ENCODE results near the gene UBTD2. TPM values are rescaled to one million over a fixed set of nuclear protein-coding genes. Genes with fewer than 3 reads are reported as not detected.
"Not testable (repeated sequence)": the region's sequence is repeated elsewhere in the genome, so short reads cannot be mapped to it uniquely, and the experiment has no call there.

Gene UBTD2
- total RNA-seq, 1 donor from 2014 or later = 45.9 TPM

DNA sequence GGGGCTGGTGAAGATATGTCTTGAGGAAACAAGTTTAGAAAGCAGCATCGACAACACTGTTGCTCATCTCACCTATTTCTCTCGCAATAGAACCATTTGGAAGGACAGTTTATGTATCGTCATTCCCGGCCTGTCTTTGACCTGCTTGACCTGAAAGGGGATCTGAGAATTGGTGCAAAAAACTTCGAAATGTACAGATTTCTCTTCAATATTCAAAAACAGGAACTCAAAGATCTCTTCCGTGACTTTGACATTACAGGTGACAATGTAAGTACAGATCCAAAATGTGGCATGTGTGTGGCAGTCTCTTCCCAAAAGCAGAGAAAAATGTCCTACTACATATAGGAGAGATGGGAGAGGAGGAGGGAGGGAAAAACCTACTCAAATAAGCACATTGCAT, 83.1 kb downstream of the UBTD2 start:
- Histone ChIP-seq H3K4me3 (ENCODE audit: low read length in 3 of 3) (no peak overlapping the region), H3K9ac (ENCODE audit: low read depth in 1 of 3, low read length in 3 of 3) (no peak overlapping the region), H3K36me3 (ENCODE audit: control insufficient read depth in 3 of 3, insufficient read depth in 3 of 3, low read length in 3 of 3) (no peaks in the 10 kb centered on the region), H3K27me3 (ENCODE audit: control insufficient read depth in 3 of 3, insufficient read depth in 3 of 3, low read length in 3 of 3) (peaks cover 0 to under 1% (median 0%) of the 10 kb centered on the region in 3 donors), H3K4me1 (ENCODE audit: control insufficient read depth in 3 of 3, insufficient read depth in 3 of 3, low read length in 3 of 3) (no peaks in the 10 kb centered on the region), H3K9me3 (ENCODE audit: control insufficient read depth in 3 of 3, low read length in 3 of 3) (no peaks in the 10 kb centered on the region), H3K27ac (ENCODE audit: low read depth, low read length) (no peak overlapping the region)

DNA sequence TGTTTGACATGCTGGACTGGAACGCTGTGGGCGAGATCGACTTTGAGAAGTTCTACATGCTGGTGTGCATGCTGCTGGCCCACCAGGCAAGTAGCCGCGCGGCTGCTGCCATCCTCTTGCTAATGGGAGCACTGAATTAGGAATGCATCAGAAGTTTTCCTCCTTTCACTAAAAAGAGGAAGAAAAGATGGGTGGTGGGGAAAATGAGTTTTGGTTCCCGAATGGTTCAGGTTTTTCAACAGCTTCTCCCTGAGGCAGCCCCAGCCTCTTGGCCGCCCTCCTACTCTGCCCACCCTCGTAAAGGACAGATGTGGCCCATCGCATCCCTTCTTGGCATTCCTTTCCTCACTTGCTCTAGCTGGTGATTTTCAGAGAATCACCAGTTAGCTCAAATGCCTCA, 84.1 kb downstream of the UBTD2 start:
- peaks cover 0 to 3% (median 0%) of the 10 kb centered on the region in 3 donors for H3K27me3 ChIP-seq (ENCODE audit: control insufficient read depth in 3 of 3, insufficient read depth in 3 of 3, low read length in 3 of 3)
- no peaks in the 10 kb centered on the region for H3K4me1 ChIP-seq (ENCODE audit: control insufficient read depth in 3 of 3, insufficient read depth in 3 of 3, low read length in 3 of 3)
- no peak overlapping the region for H3K27ac ChIP-seq (ENCODE audit: low read depth, low read length)
- H3K36me3 ChIP-seq (ENCODE audit: control insufficient read depth in 3 of 3, insufficient read depth in 3 of 3, low read length in 3 of 3) = no peaks in the 10 kb centered on the region
- H3K9ac ChIP-seq (ENCODE audit: low read depth in 1 of 3, low read length in 3 of 3) = no peak overlapping the region
- no peaks in the 10 kb centered on the region for H3K9me3 ChIP-seq (ENCODE audit: control insufficient read depth in 3 of 3, low read length in 3 of 3)
- H3K4me3 ChIP-seq (ENCODE audit: low read length in 3 of 3) = no peak overlapping the region

- H3K27ac ChIP-seq (ENCODE audit: low read depth, low read length); H3K4me3 ChIP-seq (ENCODE audit: low read length in 3 of 3); H3K9me3 ChIP-seq (ENCODE audit: control insufficient read depth in 3 of 3, low read length in 3 of 3); H3K27me3 ChIP-seq (ENCODE audit: control insufficient read depth in 3 of 3, insufficient read depth in 3 of 3, low read length in 3 of 3); H3K36me3 ChIP-seq (ENCODE audit: control insufficient read depth in 3 of 3, insufficient read depth in 3 of 3, low read length in 3 of 3); H3K4me1 ChIP-seq (ENCODE audit: control insufficient read depth in 3 of 3, insufficient read depth in 3 of 3, low read length in 3 of 3); H3K9ac ChIP-seq (ENCODE audit: low read depth in 1 of 3, low read length in 3 of 3): not testable (repeated sequence)
Observed at GRCh38 chr5:172197775-172198174, 85.8 kb downstream of the UBTD2 start.

GRCh38 chr5:172194985-172195774, 88.4 kb downstream of the UBTD2 start:
- Histone ChIP-seq H3K9ac (ENCODE audit: low read depth in 1 of 3, low read length in 3 of 3) (no peak overlapping the region), H3K27ac (ENCODE audit: low read depth, low read length) (no peak overlapping the region), H3K4me3 (ENCODE audit: low read length in 3 of 3) (no peak overlapping the region), H3K27me3 (ENCODE audit: control insufficient read depth in 3 of 3, insufficient read depth in 3 of 3, low read length in 3 of 3) (peaks cover 0 to 3% (median 0%) of the 10 kb centered on the region in 3 donors), H3K4me1 (ENCODE audit: control insufficient read depth in 3 of 3, insufficient read depth in 3 of 3, low read length in 3 of 3) (no peaks in the 10 kb centered on the region), H3K36me3 (ENCODE audit: control insufficient read depth in 3 of 3, insufficient read depth in 3 of 3, low read length in 3 of 3) (no peaks in the 10 kb centered on the region), H3K9me3 (ENCODE audit: control insufficient read depth in 3 of 3, low read length in 3 of 3) (no peaks in the 10 kb centered on the region)

DNA sequence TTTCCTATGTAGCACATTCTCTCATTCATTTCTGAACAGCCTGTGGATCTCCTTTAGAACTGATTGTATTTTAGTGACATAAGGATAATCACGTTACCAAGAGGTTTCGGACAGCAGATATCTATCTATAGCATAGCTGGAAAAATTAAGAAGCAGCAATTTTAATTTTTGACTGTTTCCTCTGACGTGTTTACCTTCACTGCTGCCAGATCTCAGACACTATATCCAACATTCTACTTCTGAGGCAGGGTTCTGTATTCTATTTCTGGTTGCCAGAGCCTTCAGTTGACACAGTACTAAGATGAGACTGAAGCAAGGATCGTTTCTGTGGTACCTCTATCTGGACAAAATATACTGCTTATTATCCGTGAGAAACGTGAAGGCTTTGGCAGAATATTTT, 89.7 kb downstream of the UBTD2 start, which contains the start of gene EFCAB9:
Gene EFCAB9, plus strand, starts transcription at position 301 of the 400 bp plus-strand sequence. Its CDS starts 1 bp downstream, at position 302.
- H3K9ac ChIP-seq (ENCODE audit: low read depth in 1 of 3, low read length in 3 of 3) = no peak within 1 kb of the TSS
- no peaks in the 10 kb centered on the region for H3K9me3 ChIP-seq (ENCODE audit: control insufficient read depth in 3 of 3, low read length in 3 of 3)
- H3K4me1 ChIP-seq (ENCODE audit: control insufficient read depth in 3 of 3, insufficient read depth in 3 of 3, low read length in 3 of 3) = no peaks in the 10 kb centered on the region
- H3K27me3 ChIP-seq (ENCODE audit: control insufficient read depth in 3 of 3, insufficient read depth in 3 of 3, low read length in 3 of 3) = peaks cover 0 to 3% (median 0%) of the 10 kb centered on the region in 3 donors
- H3K27ac ChIP-seq (ENCODE audit: low read depth, low read length) = no peak within 1 kb of the TSS
- no peaks in the 10 kb centered on the region for H3K36me3 ChIP-seq (ENCODE audit: control insufficient read depth in 3 of 3, insufficient read depth in 3 of 3, low read length in 3 of 3)
- H3K4me3 ChIP-seq (ENCODE audit: low read length in 3 of 3) = no peak within 1 kb of the TSS

DNA sequence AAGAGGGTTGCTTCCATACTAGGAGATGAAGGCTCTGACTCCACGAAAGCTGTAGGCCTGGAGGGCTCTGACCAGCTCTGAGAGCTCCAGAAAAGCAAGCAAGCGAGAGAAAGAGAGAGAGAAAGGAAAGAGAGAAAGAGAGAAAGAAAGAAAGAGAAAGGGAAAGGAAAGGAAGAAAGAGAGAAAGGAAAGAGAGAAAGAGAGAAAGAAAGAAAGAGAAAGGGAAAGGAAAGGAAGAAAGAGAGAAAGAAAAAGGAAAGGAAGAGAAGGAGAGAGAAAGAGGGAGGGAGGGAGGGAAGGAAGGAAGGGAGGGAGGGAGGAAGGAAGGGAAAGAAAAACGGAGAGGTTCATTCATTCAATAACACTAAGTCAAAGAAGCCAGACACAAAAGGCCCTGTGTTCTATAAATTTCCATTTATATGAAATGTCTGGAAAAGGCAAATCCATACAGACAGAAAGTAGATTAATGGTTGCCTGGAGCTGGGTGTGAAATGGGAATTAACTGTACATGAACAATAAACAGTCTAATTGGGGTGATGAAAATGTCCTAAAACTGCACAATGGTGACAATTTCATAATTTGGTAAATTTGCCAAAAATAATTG, 93.8 kb downstream of the UBTD2 start:
- Histone ChIP-seq H3K4me3 (ENCODE audit: low read length in 3 of 3) (no peak overlapping the region), H3K4me1 (ENCODE audit: control insufficient read depth in 3 of 3, insufficient read depth in 3 of 3, low read length in 3 of 3) (peaks cover 8 to 24% (median 13%) of the 10 kb centered on the region in 3 donors), H3K36me3 (ENCODE audit: control insufficient read depth in 3 of 3, insufficient read depth in 3 of 3, low read length in 3 of 3) (no peaks in the 10 kb centered on the region), H3K27ac (ENCODE audit: low read depth, low read length) (no peak overlapping the region), H3K9me3 (ENCODE audit: control insufficient read depth in 3 of 3, low read length in 3 of 3) (no peaks in the 10 kb centered on the region), H3K27me3 (ENCODE audit: control insufficient read depth in 3 of 3, insufficient read depth in 3 of 3, low read length in 3 of 3) (no peaks in the 10 kb centered on the region), H3K9ac (ENCODE audit: low read depth in 1 of 3, low read length in 3 of 3) (no peak overlapping the region)

DNA sequence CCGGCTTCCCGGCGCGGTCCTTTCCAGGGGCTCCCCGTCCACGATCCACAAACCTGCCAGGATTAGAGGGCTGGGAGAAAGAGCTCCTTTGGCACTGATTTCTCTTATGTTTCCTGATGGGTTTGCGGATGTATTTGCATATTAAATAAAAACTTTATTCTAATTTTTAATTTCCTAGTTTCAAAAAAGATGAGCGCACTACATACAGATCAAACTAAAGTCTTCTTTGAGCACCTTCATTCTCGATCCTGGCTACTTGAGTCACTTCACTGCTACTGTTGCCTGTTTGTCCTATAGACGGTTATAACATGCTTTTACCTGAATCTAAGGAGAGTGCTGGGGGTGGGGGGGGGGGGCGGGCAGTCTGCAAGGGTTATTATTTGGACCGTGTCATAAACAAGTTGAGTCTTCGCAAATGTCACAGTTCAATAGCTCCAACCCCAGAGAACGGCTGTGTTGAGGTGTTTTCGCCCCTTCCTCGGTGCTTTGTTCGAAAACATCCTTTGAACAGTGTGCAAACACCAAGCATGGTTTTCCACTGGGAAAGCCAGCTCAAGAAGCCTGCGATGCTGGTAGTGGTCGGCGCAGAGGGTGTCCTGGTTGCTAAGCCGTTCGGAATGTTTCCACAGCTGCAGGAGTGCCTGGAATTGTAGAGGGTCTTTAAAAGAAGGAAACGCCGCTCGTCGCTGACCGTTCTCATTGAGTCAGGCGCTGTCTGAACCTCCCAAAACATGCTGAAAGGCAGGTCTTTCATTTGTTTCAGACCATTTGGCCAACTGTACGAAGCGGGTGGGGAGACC, 94.5 kb downstream of the UBTD2 start:
- Histone ChIP-seq H3K27me3 (ENCODE audit: control insufficient read depth in 3 of 3, insufficient read depth in 3 of 3, low read length in 3 of 3) (no peaks in the 10 kb centered on the region), H3K36me3 (ENCODE audit: control insufficient read depth in 3 of 3, insufficient read depth in 3 of 3, low read length in 3 of 3) (no peaks in the 10 kb centered on the region), H3K4me3 (ENCODE audit: low read length in 3 of 3) (peak overlapping the region; percentile 71 to 94 (median 85)), H3K27ac (ENCODE audit: low read depth, low read length) (no peak overlapping the region), H3K9ac (ENCODE audit: low read depth in 1 of 3, low read length in 3 of 3) (peak overlapping the region in 1 of 3 donors; percentile 76), H3K4me1 (ENCODE audit: control insufficient read depth in 3 of 3, insufficient read depth in 3 of 3, low read length in 3 of 3) (peaks cover 8 to 24% (median 16%) of the 10 kb centered on the region in 3 donors), H3K9me3 (ENCODE audit: control insufficient read depth in 3 of 3, low read length in 3 of 3) (no peaks in the 10 kb centered on the region)

DNA sequence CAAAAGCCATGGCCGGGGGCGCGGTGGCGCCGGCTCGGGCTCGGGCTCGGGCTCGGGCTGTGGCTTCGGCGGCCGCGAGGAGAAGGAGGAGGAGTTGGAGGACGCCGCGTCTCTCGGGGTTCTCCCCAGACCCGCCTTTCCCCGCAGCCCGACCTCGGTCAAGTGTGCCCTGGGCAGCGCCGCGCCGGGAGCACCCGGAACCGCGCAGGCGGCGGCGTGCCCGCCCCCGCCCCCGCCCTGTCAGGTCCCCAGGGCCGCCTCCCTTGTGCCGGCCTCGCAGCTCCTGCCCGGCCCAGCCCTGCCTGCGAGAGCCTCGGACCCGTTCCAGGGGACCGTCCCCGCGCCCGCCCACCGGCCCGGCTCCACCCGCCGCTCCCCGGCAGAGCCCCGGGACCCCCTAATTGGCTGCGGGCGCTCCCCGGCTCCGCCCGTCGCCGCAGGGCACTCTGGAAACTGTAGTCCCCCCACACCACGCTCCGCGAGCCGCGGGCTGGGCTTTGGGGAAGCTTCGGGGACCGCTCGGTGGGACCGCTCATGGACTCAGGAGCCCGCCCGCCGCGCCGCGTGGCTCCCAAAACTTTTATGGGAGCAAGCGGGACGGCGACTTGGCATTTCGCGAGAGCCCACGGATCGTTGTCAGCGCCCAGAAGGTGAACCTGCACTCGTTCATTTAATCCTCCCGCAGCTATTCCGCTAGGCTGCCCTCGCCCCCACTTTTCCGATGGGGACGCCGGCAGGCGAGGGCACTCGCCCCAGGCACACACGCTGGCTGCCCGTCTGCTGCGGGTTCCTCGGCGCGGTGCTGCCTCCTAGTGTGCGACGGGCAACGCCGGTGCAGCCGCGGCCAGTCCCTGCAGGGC, 95.3 kb downstream of the UBTD2 start, which contains the start of gene STK10:
Gene STK10, minus strand, starts transcription at position 192 of the 860 bp plus-strand sequence. Its CDS starts 182 bp downstream, at position 10.
- Histone ChIP-seq H3K27ac (ENCODE audit: low read depth, low read length) (peak within 1 kb of the TSS; percentile 75), H3K4me3 (ENCODE audit: low read length in 3 of 3) (peak within 1 kb of the TSS; percentile 78 to 94 (median 85)), H3K9ac (ENCODE audit: low read depth in 1 of 3, low read length in 3 of 3) (peak within 1 kb of the TSS; percentile 61 to 84 (median 76)), H3K9me3 (ENCODE audit: control insufficient read depth in 3 of 3, low read length in 3 of 3) (no peaks in the 10 kb centered on the region), H3K27me3 (ENCODE audit: control insufficient read depth in 3 of 3, insufficient read depth in 3 of 3, low read length in 3 of 3) (no peaks in the 10 kb centered on the region), H3K36me3 (ENCODE audit: control insufficient read depth in 3 of 3, insufficient read depth in 3 of 3, low read length in 3 of 3) (no peaks in the 10 kb centered on the region), H3K4me1 (ENCODE audit: control insufficient read depth in 3 of 3, insufficient read depth in 3 of 3, low read length in 3 of 3) (peaks cover 13 to 24% (median 19%) of the 10 kb centered on the region in 3 donors)

All from skeletal muscle tissue (tissue), 4 donors.